HepG2 (cell line): ENCODE measurements around the gene HEATR1.

Experiments used
- ETV6 ChIP-seq: sonication (generic); formaldehyde crosslinking; conservative IDR thresholded peaks from 2 replicates; pipeline ENCODE4 v1.4.0; 2020; ENCODE audit warnings: missing genetic modification reagents
- GABPA ChIP-seq, 2 experiments: IDR thresholded peaks; 2 replicates each; pipeline ENCODE4 v1.6.1; 2011 to 2016; ENCODE audit warnings: low read depth in 2 of 2, low read length in 1 of 2, missing biosample characterization in 1 of 2, missing genetic modification characterization in 1 of 2
- NFIB ChIP-seq: sonication (generic); formaldehyde crosslinking; IDR thresholded peaks from 2 replicates; pipeline ENCODE4 v1.9.0; 2021; ENCODE audit warnings: missing genetic modification reagents, mild to moderate bottlenecking, borderline replicate concordance
- NPAS2 ChIP-seq: sonication (generic); formaldehyde crosslinking; IDR thresholded peaks from 2 replicates; pipeline ENCODE4 v1.8.0; 2022; ENCODE audit warnings: mild to moderate bottlenecking, missing genetic modification reagents, borderline replicate concordance
- ZBTB21 ChIP-seq: sonication (generic); formaldehyde crosslinking; IDR thresholded peaks from 2 replicates; pipeline ENCODE4 v1.4.0; 2020; ENCODE audit warnings: missing genetic modification reagents
- TF ChIP-seq, protein P1 (sequence below): sonication (generic); formaldehyde crosslinking; IDR thresholded peaks from 2 replicates; pipeline ENCODE4 v1.4.0; 2020; ENCODE audit warnings: mild to moderate bottlenecking, low read depth, missing genetic modification reagents

DNA sequence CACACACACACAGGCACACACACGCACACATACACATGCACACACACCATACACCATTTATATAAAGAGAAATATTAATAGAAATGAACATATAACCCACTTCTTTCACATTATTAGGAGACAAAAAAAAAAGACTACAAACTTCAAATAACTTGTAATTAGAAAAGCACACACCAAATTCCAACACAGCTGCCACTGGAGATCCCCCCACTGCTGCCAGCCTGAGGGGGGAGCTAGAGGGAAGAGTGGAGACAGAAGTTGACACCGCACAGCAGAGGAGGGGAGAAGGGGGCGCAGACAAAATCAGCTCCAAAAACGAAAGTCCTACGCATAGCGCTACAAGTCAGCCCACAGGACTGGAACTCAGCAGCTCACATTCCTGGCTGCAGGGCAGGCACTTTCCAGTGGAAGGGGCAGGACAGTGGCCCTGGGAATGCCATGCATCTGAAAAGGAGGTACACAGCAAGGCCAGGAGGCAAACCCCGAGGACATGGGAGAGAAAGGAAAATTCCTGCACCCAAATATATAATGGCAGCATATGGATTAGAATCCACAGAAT is 44.0 kb downstream of the HEATR1 start:
- TF ChIP-seq GABPA (IDR thresholded peaks at IDR 0.05; ENCODE audit: low read depth, low read length) (no peak), GABPA (CRISPR knock-in tag; IDR thresholded peaks at IDR 0.05; ENCODE audit: low read depth) (no peak), ZBTB21 (no peak), NPAS2 (CRISPR knock-in tag) (no peak), NFIB (CRISPR knock-in tag) (no peak), ETV6 (no peak)
- TF ChIP-seq, protein P1, sequence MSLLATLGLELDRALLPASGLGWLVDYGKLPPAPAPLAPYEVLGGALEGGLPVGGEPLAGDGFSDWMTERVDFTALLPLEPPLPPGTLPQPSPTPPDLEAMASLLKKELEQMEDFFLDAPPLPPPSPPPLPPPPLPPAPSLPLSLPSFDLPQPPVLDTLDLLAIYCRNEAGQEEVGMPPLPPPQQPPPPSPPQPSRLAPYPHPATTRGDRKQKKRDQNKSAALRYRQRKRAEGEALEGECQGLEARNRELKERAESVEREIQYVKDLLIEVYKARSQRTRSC (CRISPR knock-in tag) = no peak
